NCI-H345 treated with DMSO at 0.1 percent for 48 hours (cell line): ENCODE data around the gene KCTD17.

ENCODE experiments used
- DNase-seq: peaks from one replicate; lab custom pipeline; 2025; ENCODE audit not compliant: unreplicated experiment; lab: John Stamatoyannopoulos, UW

The KCTD17 gene

GRCh38 chr22:37072673-37073072 is 21.1 kb downstream of the KCTD17 start:
- no peak for DNase-seq

- no peak for DNase-seq
These were observed 23.0 kb downstream of the KCTD17 start for GRCh38 chr22:37074537-37074936.

- no peak for DNase-seq
These were observed 23.5 kb downstream of the KCTD17 start for GRCh38 chr22:37075046-37075445.

- no peak for DNase-seq
These were observed 24.4 kb downstream of the KCTD17 start for GRCh38 chr22:37075822-37076433.

- no peak for DNase-seq
These were observed 26.4 kb downstream of the KCTD17 start for GRCh38 chr22:37077802-37078448.

- no peak for DNase-seq
These were observed 27.6 kb downstream of the KCTD17 start for GRCh38 chr22:37079158-37079557.

- no peak for DNase-seq
These were observed 28.2 kb downstream of the KCTD17 start for GRCh38 chr22:37079668-37080171.

- no peak for DNase-seq
These were observed 28.9 kb downstream of the KCTD17 start for GRCh38 chr22:37080438-37080837.

GRCh38 chr22:37080838-37081237 is 29.3 kb downstream of the KCTD17 start:
- DNase-seq: no peak

GRCh38 chr22:37082251-37082873 is 30.8 kb downstream of the KCTD17 start:
- DNase-seq: no peak

GRCh38 chr22:37083914-37084313 is 32.4 kb downstream of the KCTD17 start:
- DNase-seq: no peak

- DNase-seq: no peak
These were observed 32.8 kb downstream of the KCTD17 start for GRCh38 chr22:37084385-37084784.

- DNase-seq: no peak
These were observed 34.6 kb downstream of the KCTD17 start for GRCh38 chr22:37086184-37086583.

- DNase-seq: no peak
These were observed 36.6 kb downstream of the KCTD17 start for GRCh38 chr22:37088108-37088605.

GRCh38 chr22:37088750-37089408 is 37.3 kb downstream of the KCTD17 start:
- DNase-seq: no peak

GRCh38 chr22:37089434-37089833 is 37.9 kb downstream of the KCTD17 start:
- no peak for DNase-seq

GRCh38 chr22:37090920-37091695 is 39.6 kb downstream of the KCTD17 start:
- DNase-seq: no peak

GRCh38 chr22:37091994-37092393 is 40.5 kb downstream of the KCTD17 start:
- DNase-seq: no peak

- no peak for DNase-seq
These were observed 41.5 kb downstream of the KCTD17 start for GRCh38 chr22:37092997-37093396.

GRCh38 chr22:37094239-37094638 is 42.7 kb downstream of the KCTD17 start:
- no peak for DNase-seq

- no peak for DNase-seq
These were observed 43.6 kb downstream of the KCTD17 start for GRCh38 chr22:37095113-37095512.
